Heart right ventricle (tissue), 16 donors: ENCODE results near the gene TUBGCP3. TPM values are rescaled to one million over a fixed set of nuclear protein-coding genes. Genes with fewer than 3 reads are reported as not detected.
"Not testable (repeated sequence)": the region's sequence is repeated elsewhere in the genome, so short reads cannot be mapped to it uniquely, and the experiment has no call there.

ENCODE experiments used
- ATAC-seq, 8 donors: fragments of 200-7000 bp; cut with Tn5 transposase; one replicate each; pipeline ENCODE4 v1.9.1; 2020; ENCODE audit warnings: mild to moderate bottlenecking in 8 of 8, moderate library complexity in 8 of 8, moderate number of reproducible peaks in 1 of 8
- DNase-seq, 2 donors: peaks; one replicate each; pipeline ENCODE4 v3.0.0-alpha.2; 2020
- H3K27ac ChIP-seq, 10 donors: fragments of 200-600 bp; sonication (generic) in 2 of 10; one replicate each; pipeline versions ENCODE4 v1.5.0 to v1.8.0; 2020 to 2022; ENCODE audit warnings: mild to moderate bottlenecking in 3 of 10
- H3K27me3 ChIP-seq, 7 donors: fragments of 200-600 bp; one replicate each; pipeline ENCODE4 v1.8.0; 2021 to 2022; ENCODE audit warnings: mild to moderate bottlenecking in 2 of 7
- H3K36me3 ChIP-seq, 9 donors: fragments of 200-600 bp; sonication (generic) in 1 of 9; one replicate each; pipeline versions ENCODE4 v1.5.0 to v1.8.0; 2020 to 2022; ENCODE audit warnings: mild to moderate bottlenecking in 2 of 9
- H3K4me1 ChIP-seq, 9 donors: fragments of 200-600 bp; sonication (generic) in 1 of 9; one replicate each; pipeline versions ENCODE4 v1.5.0 to v1.8.0; 2020 to 2022; ENCODE audit warnings: mild to moderate bottlenecking in 4 of 9
- H3K4me3 ChIP-seq, 10 donors: fragments of 200-600 bp; sonication (generic) in 2 of 10; one replicate each; pipeline versions ENCODE4 v1.5.0 to v1.8.0; 2020 to 2022; ENCODE audit warnings: mild to moderate bottlenecking in 7 of 10, moderate library complexity in 2 of 10
- H3K9me3 ChIP-seq, 11 donors: fragments of 200-600 bp in 10 of 11; sonication (generic) in 2 of 11; one replicate each; pipeline versions ENCODE4 v1.5.0 to v1.8.0; 2013 to 2022; ENCODE audit warnings: mild to moderate bottlenecking in 2 of 11, control low read depth in 1 of 11, moderate library complexity in 1 of 11
- WGBS, 2 donors: extraction: QIAGEN DNeasy Blood & Tissue Kit; methylation state at CpG; one replicate each; pipeline ENCODE4 v1.1.7; 2013; ENCODE audit warnings: inconsistent platforms in 1 of 2; 5-methylcytosine and 5-hydroxymethylcytosine counted together
- intact Hi-C, 10 donors: fragments of 100-400 bp; cut with DNase I; formaldehyde crosslinking; loops; one replicate each; pipeline versions ENCODE4 v1.11.1 to v1.14.2; 2022
- polyA plus RNA-seq, 2 donors: library from polyadenylated mRNA; stranded (reverse); fragments of 200-250 nt; gene quantifications; one replicate each; pipeline ENCODE4 v1.2.3, GENCODE V29; 2013
- total RNA-seq, 10 donors: library from RNA; stranded (reverse); fragmentation: NEBNext Ultra II Directional in 3 of 10; extraction: Animal tissue kit (Norgen Biotek cat#: 25700) in 3 of 10; gene quantifications; one replicate each; pipeline versions ENCODE4 v1.2.1 to v1.2.4, GENCODE V29; 2021 to 2023
- TF ChIP-seq, protein P1 (sequence below), 9 donors: fragments of 200-600 bp; sonication (generic) in 2 of 9; IDR thresholded peaks; one replicate each; pipeline versions ENCODE4 v1.5.0 to v1.8.0; 2021 to 2022; ENCODE audit warnings: antibody characterized with exemption in 9 of 9, mild to moderate bottlenecking in 5 of 9, moderate library complexity in 1 of 9
- donor health status: Arrhythmogenic right ventricular cardiomyopathy.
- donor health status: ischemic (EF 13 %, LVEDD 7.1; RV severe dilation, severe dysfunction).
- donor health status: healthy with polysubstance abuse.
- donor health status: DM: no; HTN: yes; CAD: no.
- donor health status: DM: no; HTN: no; CAD: no.
- donor health status: ischemic (EF 25% LVEDD 6.9; RV normal size, moderate dysfunction).
- donor health status: ischemic (EF 25% LVEDD 5.7; RV mildly dilated, moderate dysfunction).
- donor health status: healthy.
- donor health status: DM: yes; HTN: yes; CAD: no.
- donor health status: Ischemic cardiomyopathy.
- donor health status: ischemic (EF 35%, LVEDD 5.7; RV mildly dilated, moderate dysfunction).
- donor health status: nonischemic (EF 11% LVEDD 7.7; RV severe dilation, severe dysfunction).
- donor health status: DM: yes; HTN: yes; CAD: no.
- donor health status: PGD.
- donor health status: ischemic (EF 29% LVEDD 5.4; RV normal size, mild dysfunction).
- donor health status: nonischemic (EF 23%, LVEDD 6.1; RV moderate dilation, normal function).

Gene TUBGCP3
- total and polyA plus RNA-seq, 12 donors = 10.6 to 25.8 (median 17.7) TPM

DNA sequence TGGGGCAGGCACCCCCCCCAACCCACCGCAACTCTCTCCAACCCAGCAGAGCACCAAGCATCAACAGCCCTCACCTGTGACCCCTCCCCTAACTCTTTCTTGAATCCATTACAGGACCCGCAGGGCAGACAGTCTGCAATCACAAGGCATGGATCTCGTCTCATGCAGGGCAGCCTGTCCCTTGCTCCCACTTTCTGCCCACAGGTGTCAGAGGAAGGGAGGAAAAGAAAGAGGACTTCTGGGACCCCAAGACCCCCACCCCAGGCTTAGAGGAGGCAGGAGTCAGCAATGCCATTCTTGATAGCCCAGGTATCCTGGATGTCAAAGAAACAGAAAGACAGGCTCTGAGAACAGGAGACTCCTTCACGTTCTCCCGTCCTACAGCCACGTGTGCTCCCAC lies 47.4 kb upstream of the TUBGCP3 start:
- Histone ChIP-seq H3K27ac (no peak overlapping the region), H3K4me3 (no peak overlapping the region), H3K4me1 (peaks cover 0 to under 1% (median 0%) of the 10 kb centered on the region in 9 donors), H3K27me3 (peaks cover 0 to 56% (median 47%) of the 10 kb centered on the region in 7 donors), H3K9me3 (no peaks in the 10 kb centered on the region), H3K36me3 (no peaks in the 10 kb centered on the region)
- DNase-seq = no peak
- TF ChIP-seq, protein P1, sequence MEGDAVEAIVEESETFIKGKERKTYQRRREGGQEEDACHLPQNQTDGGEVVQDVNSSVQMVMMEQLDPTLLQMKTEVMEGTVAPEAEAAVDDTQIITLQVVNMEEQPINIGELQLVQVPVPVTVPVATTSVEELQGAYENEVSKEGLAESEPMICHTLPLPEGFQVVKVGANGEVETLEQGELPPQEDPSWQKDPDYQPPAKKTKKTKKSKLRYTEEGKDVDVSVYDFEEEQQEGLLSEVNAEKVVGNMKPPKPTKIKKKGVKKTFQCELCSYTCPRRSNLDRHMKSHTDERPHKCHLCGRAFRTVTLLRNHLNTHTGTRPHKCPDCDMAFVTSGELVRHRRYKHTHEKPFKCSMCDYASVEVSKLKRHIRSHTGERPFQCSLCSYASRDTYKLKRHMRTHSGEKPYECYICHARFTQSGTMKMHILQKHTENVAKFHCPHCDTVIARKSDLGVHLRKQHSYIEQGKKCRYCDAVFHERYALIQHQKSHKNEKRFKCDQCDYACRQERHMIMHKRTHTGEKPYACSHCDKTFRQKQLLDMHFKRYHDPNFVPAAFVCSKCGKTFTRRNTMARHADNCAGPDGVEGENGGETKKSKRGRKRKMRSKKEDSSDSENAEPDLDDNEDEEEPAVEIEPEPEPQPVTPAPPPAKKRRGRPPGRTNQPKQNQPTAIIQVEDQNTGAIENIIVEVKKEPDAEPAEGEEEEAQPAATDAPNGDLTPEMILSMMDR (IDR thresholded peaks at IDR 0.05) = no peak
- intact Hi-C loops = loop anchor here in 3 of 10 donors (5.0 to 10.0 kb wide), 3 partner anchors 52 to 239 kb away; no protein-coding TSS in a partner anchor
- WGBS, 2 donors = 52 to 62% methylated on average over 6 of the region's 6 CpGs
- ATAC-seq = no peak

DNA sequence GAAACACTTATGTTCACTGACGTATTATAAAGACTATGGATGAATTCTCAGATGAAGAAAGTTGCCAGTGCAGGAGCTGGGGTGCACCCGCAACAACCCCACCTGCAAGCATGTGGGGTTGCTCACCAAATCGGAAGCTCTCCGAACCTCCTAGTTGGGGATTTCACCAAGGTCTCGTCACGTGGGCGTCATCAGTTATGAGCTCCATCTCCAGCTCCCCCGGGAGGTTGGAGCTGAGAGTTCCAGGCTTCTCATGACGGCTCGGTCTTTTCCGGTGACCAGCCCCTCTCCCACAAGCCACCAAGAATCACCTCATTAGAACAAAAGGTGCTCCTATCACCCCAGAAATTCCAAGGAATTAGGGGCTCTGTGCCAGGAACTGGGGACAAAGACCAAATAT lies 46.1 kb upstream of the TUBGCP3 start:
- peaks cover 0 to 45% (median 35%) of the 10 kb centered on the region in 7 donors for H3K27me3 ChIP-seq
- TF ChIP-seq, protein P1 (IDR thresholded peaks at IDR 0.05) = no peak
- 68 to 74% methylated on average over 11 of the region's 11 CpGs for WGBS, 2 donors
- DNase-seq = no peak
- H3K9me3 ChIP-seq = no peaks in the 10 kb centered on the region
- H3K4me1 ChIP-seq = no peaks in the 10 kb centered on the region
- ATAC-seq = no peak
- H3K36me3 ChIP-seq = no peaks in the 10 kb centered on the region
- H3K4me3 ChIP-seq = no peak overlapping the region
- H3K27ac ChIP-seq = no peak overlapping the region
- intact Hi-C loops = loop anchor here in 2 of 10 donors (10.0 kb wide), 2 partner anchors 171 to 241 kb away; no protein-coding TSS in a partner anchor

DNA sequence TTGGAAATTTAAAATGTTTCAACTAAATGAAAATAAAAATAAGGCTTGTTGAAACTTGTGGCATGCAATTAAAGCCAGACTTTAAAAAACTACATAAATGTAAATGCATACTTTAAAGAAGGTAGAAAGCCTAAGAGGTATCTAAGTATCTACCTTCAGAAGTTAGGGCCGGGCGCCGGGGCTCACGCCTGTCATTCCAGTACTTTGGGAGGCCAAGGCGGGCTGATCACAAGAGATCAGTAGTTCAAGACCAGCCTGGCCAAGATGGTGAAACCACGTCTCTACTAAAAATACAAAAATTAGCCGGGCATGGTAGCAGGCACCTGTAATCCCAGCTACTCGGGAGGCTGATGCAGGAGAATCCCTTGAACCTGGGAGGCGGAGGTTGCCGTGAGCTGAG lies 42.3 kb upstream of the TUBGCP3 start:
- H3K4me1 ChIP-seq, H3K9me3 ChIP-seq, H3K4me3 ChIP-seq, ATAC-seq, DNase-seq, H3K27ac ChIP-seq, H3K36me3 ChIP-seq: not testable (repeated sequence)
- intact Hi-C loops = loop anchor here in 2 of 10 donors (10.0 kb wide), 2 partner anchors 175 to 245 kb away; no protein-coding TSS in a partner anchor
- 93 to 95% methylated on average over 10 of the region's 10 CpGs for WGBS, 2 donors
- H3K27me3 ChIP-seq = peaks cover 0 to 15% (median 4%) of the 10 kb centered on the region in 7 donors

DNA sequence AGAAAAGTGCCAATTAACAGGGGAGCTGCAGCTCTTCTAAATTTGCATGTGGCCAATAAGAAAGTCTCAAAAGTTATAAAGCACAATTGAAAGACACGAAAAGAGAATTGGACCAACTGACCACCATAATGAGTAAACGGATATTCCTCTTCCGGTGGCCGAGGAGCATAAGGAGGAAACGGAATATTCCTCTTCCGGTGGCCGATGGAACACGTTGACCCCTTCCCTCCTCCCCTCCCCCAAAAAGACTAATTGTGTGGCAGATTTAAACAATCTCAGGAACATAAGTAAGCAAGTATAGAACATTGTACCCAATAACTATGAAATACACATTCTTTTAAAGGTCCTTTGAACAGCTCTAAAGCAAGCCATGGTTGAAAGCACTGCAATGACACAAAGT lies 41.2 kb upstream of the TUBGCP3 start:
- Histone ChIP-seq H3K36me3 (no peaks in the 10 kb centered on the region), H3K27me3 (peaks cover 0 to 9% (median 0%) of the 10 kb centered on the region in 7 donors), H3K27ac (no peak overlapping the region), H3K4me3 (no peak overlapping the region), H3K4me1 (no peaks in the 10 kb centered on the region), H3K9me3 (no peaks in the 10 kb centered on the region)
- intact Hi-C loops = no loop called here
- no peak for DNase-seq
- no peak for ATAC-seq
- TF ChIP-seq, protein P1 (IDR thresholded peaks at IDR 0.05) = no peak
- WGBS, 2 donors = 69 to 84% methylated on average over 8 of the region's 8 CpGs

DNA sequence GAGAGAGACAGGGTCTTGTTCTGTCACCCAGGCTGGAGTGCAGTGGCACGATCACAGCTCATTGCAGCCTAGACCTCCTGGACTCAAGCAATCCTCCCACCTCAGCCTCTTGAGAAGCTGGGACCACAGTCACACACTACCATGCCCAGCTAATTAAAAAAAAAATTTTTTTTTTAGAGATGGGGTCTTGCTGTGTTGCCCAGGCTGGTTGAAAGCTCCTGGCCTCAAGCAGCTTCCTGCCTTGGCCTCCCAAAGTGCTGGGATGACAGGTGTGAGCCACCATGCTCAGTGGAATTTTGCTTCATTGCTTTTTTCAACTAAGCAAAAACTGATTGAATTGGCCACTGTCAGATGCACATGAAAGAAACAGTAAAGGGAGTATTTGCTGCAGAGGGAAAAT lies 39.7 kb upstream of the TUBGCP3 start:
- H3K27me3 ChIP-seq, H3K4me3 ChIP-seq, DNase-seq, ATAC-seq, intact Hi-C loops, H3K9me3 ChIP-seq, H3K36me3 ChIP-seq, H3K27ac ChIP-seq, H3K4me1 ChIP-seq: not testable (repeated sequence)
- WGBS, 2 donors = 100% methylated on average over 1 of the region's 1 CpG
